Activated T-cell treated with anti-CD3 and anti-CD28 coated beads, Interleukin-2, amount 50 U/mL, for 48 hours (primary cell): ENCODE results near the gene DTNB.
"Not testable (repeated sequence)": the region's sequence is repeated elsewhere in the genome, so short reads cannot be mapped to it uniquely, and the experiment has no call there.

Experiments
- DNase-seq, 2 experiments: peaks; one replicate each; pipeline ENCODE4 v3.0.0-alpha.2; 2020

The DTNB gene

DNA sequence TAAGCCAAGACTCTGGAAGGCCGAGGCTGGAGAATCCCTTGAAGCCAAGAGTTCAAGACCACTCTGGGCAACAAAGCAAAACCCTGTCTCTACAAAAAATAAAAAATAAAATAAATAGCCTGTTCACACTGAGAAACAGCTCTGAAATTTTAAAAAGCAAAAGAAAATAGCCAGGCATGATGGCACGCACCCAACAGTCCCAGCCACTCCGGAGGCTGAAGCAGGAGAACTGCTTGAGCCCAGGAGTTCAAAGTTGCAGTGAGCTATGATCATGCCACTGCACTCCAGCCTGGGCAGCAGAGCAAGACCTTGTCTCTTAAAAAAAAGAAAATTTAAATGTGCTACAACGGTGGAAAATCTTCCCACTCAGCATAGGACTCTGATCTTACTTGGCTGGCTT, 52.7 kb downstream of the DTNB start:
- no peak for DNase-seq

GRCh38 chr2:25620077-25620476, 53.3 kb downstream of the DTNB start:
- DNase-seq = no peak

GRCh38 chr2:25619185-25619584, 54.2 kb downstream of the DTNB start:
- DNase-seq = no peak

- DNase-seq = no peak
Observed at GRCh38 chr2:25618676-25619075, 54.7 kb downstream of the DTNB start.

- no peak for DNase-seq
Observed at GRCh38 chr2:25617948-25618646, 55.3 kb downstream of the DTNB start.

DNA sequence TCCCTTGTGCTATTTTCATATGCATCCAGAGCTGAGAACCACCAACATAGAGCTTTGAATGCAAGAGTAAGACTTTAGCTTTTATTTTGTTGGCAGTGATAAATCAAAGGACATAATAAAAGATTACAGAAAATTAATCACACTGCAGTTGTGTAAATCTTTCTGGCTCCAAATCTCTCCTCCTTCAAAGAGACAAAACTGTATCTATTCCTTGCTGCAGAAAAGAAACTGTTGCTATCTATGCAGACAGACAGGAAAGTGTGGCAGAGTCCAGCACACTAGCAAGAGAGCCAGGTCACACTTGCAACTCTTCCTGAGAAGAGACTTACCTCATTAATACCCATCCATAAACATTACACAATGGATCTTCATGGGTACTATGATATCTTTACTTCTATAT, 57.5 kb downstream of the DTNB start:
- no peak for DNase-seq

- DNase-seq = no peak
Observed at GRCh38 chr2:25615386-25615785, 58.0 kb downstream of the DTNB start.

DNA sequence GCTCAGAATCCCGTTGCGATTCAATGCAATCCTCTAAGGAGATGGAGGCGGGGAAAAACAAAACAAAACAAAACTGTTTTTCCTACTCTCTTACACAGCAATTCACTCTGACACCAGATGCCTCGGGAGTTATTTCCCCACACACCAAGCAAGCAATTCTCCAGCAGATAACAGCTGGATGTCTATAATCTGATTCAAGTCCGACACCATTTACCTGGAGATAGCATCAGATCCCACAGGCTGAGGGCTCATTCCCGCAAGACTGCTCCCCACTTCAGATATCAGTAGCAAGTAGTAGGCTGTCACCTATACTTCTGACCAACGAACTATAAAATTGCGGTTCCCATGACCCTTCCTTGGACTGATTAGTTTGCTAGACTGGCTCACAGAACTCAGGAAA, 58.7 kb downstream of the DTNB start:
- DNase-seq = no peak

DNA sequence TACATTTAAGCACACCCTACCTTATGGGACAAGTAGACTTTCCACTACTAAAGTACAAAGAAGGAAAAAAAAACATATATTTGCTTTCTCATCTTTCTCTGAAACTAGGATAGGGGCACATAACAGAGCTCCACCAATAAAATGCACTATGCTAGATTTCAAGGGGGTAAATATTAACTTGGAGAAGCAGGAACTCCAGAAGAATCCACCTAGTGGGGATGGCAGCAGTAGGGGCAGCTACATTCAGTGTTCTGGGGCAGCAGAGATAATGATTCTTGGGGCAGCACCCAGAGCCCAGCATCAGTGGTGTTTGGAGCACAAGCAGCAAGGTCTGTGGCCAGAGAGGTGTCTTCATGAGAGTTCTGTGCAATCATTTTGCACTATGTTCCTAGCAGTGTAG, 64.7 kb downstream of the DTNB start:
- DNase-seq = no peak

DNA sequence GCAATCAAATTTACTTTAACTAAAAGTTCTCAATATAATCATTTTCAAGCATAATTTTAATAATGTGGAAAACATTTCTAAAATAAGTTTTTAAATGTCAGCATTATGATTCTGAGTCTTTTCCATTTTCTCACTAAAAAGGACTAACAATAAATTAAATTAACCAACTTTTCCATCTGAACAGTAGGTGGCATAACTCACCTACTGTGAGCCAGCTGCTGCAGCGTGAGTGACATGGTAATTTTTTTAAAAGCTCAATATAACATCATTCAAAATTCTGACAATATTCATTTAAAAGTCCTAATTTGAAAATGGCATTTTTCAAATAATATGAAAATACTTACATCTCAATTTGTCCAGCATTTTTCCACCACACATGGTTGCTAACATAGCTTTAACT, 66.5 kb downstream of the DTNB start:
- no peak for DNase-seq

- DNase-seq = no peak
Observed at GRCh38 chr2:25602333-25602723, 71.0 kb downstream of the DTNB start.

DNA sequence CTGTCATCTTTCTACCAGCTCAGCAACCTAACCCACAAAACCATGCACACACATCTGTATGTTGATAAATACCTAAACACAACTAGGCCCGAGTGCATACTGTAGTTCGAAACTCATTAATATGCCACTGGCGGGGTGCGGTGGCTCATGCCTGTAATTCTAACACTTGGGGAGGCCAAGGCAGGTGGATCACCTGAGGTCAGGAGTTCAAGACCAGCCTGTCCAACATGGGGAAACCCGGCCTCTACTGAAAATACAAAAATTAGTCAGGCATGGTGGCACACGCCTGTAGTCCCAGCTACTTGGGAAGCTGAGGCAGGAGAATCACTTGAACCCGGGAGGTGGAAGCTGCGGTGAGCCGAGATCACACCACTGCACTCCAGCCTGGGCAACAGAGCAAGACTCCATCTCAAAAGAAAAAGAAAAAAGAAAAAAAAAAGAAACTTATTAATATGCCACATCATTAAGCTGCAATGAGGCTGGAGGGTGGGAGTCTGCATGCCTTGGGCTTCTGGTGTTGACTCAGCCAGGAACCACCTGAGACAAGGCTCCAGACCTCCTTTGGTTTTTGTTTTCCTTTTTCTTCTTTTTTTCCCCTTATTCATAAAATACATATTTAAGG, 71.6 kb downstream of the DTNB start:
- not testable (repeated sequence) for DNase-seq

- DNase-seq = no peak
Observed at GRCh38 chr2:25598911-25599310, 74.5 kb downstream of the DTNB start.

DNA sequence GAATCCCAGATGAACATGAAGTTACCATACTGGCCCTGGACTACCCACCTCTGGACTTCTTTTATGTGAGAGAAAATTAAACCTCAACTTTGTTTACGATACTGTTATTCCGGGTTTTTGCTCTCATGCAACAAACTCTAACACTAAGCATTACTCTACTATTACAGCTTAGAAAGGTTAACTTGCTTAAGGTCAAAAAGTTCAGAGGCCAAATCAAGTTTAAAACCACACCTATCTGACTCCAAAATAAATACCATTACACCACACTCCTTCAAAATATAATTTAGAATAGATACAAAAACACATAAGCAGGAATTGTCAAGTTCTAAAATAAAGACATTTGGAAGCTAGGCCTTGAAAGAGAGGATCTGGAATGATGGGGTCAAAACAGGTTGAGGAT, 75.0 kb downstream of the DTNB start:
- no peak for DNase-seq

GRCh38 chr2:25597881-25598280, 75.5 kb downstream of the DTNB start:
- no peak for DNase-seq

DNA sequence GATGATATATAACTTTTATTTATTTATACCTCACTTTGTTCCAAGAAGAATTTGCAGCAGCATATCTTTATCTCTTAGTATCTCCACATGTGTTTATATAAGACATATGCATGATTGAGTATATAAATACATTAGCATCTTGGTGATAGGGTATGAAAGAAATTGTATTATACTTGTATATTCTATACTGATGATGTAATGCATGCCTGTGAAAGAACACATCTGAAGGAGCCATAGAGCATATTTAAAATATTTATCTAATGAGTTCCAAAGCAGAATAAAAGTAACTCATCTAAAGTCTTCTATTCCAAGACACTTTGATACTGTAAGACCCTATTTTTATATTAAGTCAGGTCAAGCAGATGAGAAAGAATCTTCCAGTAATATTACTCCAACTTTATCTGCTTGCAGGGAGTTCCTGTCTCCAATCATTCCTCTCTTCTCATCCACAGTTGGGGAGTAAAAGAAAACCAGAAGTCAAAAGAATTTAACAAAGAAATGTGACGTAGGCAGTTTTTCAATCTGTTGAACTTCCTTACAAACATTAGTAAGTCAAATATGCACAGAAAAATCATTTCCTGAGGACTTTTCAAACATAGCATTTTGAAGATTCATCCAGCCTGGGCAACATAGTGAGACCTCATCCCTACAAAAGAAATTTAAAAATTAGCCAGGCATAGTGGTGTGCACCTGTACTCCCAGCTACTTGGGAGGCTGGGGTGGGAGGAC, 76.7 kb downstream of the DTNB start:
- no peak for DNase-seq

DNA sequence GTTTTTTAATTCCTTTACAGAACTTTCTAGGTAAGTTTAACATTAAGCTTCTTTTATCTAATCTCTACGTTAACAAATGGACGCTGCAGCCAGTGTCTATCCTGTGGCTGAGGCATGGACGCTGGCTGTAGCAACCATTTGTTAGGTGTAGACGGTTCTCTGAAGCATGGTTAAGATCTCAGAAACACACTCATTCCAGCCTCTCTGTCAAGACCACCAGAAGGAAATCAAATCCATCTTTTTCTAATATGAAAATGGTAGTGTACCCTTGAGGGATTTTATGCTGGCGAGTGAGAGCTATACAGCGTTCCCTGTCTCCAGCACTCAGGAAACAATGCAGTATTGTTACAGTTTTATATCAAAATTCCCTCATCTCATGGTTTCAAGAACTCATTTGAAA, 78.0 kb downstream of the DTNB start:
- DNase-seq = no peak

DNA sequence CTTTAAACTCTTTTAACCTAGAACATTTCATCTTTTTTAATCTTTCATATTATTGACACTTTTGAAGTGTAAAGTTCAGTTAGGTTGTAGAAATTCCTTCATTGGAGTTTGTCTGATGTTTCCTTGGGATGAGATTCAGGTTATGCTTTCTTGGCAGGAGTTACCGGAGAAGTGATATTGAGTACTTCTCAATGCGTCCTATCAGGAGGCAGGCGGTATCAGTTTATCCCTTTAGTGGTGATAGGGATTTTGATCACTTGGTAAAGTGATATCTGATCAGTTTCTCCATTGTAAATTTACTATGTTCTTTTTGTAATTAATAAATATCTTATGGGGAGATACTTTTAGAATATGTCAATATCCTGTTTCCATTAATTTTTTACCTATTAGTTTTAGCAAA, 78.4 kb downstream of the DTNB start:
- no peak for DNase-seq

DNA sequence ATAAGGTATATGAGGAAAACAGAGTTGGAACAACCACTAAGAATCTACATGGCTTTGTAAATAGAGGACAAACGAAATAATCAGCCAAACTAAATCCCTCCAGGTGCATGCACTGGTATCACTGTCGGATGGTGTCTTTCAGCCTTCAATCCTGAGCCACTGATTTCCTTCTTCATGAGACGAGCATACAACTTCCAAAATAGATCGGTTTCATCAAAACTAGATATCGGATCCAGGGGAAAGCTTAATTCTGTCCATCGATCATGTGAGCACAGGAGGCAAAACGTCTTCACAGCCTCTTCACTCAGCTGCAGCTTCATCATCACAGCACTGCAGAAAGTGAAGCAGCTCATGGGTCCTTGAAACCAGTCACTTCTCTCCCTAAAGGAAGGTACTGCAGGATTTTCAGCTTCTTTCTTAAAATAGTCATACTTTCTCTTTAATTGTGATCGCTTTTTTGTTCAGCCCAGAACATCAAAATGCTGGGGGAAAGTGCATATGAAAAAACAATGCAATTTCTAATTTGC, 80.5 kb downstream of the DTNB start:
- no peak for DNase-seq

DNA sequence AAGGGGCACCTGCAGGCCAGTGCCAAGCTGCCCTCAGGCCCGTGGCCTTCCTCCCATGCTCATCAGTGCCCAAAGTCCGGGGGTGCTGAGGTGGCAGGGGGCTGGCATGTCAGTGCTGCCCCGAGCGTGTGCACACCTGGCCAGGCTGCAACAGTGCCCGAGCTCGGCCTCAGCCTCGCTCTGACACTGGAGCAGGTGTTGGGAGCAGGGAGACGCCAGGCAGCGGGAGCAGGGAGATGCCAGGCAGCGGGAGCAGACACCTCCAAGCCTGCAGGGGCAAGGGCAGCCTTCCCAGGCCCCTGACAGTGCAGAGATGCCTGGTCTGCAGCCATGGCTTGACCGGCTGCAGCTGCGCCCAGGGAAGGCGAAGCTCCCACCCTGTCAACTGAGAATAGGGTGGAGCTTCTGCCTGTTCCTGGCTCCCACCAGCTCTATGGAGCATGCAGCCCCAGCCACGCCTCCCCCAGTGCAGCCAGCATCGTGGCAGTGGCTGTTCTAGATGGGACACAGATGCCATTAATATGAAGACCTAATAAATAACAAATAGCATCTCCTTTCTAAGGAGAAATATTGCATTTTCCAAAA, 82.4 kb downstream of the DTNB start:
- no peak for DNase-seq

DNA sequence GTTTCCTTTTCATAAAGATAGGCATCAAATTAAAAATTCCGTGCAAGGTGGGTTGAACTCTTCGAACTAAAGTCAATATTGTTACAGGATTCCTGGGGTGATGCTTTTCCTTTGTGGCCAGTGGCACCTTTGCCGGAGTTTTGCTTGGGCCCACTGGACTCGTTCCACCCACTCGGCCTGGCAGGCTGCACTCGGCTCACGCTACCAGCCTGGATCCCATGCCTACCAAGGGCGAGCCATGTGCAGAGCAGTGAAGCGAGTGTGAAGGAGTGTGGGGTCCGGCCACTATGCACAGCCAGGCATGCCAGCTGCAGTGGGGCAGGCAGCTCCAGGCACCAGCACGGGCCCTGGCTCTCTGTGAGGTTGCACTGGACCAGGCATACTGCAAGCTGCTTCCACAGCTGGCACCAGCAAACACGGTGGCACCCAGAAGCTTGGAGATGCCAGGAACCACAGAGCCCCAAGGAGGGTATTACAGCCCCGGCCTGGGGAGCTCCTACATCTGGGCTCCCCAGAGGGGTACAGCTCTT, 83.6 kb downstream of the DTNB start:
- DNase-seq = no peak

DNA sequence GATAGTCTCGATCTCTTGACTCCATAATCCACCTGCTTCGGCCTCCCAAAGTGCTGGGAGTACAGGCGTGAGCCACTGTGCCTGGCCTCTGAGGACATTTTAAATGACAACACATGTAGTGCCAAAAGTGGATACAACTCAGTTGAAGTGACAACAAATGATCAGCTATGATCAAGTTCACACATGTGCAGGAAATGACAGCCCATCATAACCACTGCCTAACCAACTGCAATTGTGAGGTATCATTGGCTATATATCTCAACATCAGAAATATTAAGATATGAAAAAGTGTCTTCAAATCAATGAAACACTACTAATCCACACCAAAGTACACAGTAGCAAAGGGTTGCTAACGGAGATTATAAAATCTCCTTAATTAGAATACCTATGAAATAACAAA, 84.8 kb downstream of the DTNB start:
- DNase-seq = no peak

DNA sequence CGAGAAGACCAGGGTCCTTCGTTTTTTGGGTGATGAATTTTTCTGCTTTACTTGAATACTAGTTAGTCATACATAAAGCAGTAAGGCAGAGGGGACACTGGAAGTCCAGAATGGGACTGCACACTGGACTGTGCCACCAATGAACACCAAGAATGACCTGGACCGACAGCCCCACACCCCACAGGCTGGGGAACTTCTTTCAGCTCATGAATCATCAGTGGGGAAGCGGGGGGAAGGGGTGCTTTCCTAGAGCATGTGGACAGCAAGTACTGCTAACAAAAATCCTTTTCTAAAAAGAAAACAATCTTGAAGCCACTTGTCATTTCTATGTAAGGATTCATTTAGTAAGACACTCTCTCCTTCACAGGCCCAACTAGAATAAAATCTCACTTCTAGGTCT, 86.0 kb downstream of the DTNB start:
- peak; percentile 49 to 53 for DNase-seq
